ENCODE results near the gene MN1. TPM values are rescaled to one million over a fixed set of nuclear protein-coding genes. Genes with fewer than 3 reads are reported as not detected.

MN1 gene
- total and polyA plus RNA-seq, 2 donors (not counting 1 experiment from before 2014, with no cell fraction given) = 0.02 to 0.12 TPM

DNA sequence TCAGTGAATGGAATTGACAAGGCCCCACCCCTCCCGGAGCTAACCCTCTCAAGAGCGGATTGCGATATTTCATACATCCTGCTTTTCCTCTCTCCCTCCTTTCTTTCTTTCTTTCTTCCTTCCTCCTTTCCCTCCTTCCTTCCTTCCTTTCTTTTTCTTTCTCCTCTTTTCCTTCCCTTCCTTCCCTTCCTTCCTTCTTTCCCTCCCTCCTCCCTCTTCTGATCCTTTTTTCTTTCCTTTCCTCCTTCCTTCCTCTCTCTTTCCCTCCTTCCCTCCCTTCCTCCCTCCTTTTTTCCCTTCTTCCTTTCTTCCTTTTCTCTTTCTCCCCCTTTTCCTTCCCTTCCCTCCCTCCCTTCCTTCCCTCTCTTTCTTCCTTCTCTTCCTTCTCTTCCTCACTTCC, 15.0 kb upstream of the MN1 start:
- no peak for ATAC-seq (ENCODE audit: low read depth)
- Histone ChIP-seq H3K79me2 (ENCODE audit: control insufficient read depth, insufficient read depth, low read length) (no peaks in the 10 kb centered on the region), H3K4me2 (replicated peaks; ENCODE audit: low read depth, low read length, poor library complexity, severe bottlenecking) (no peak overlapping the region), H3K9ac (ENCODE audit: low read length) (no peak overlapping the region), H3K9me3 (ENCODE audit: control extremely low read depth in 1 of 3, control insufficient read depth in 2 of 3, insufficient read depth in 1 of 3, low read length in 2 of 3) (peaks cover 0 to 8% (median 0%) of the 10 kb centered on the region in 3 donors), H3K27ac (ENCODE audit: low read length in 2 of 2) (no peak overlapping the region), H3K4me3 (ENCODE audit: control extremely low read depth in 1 of 5, extremely low read depth in 1 of 5, insufficient read depth in 1 of 5, low read depth in 2 of 5, low read length in 4 of 5) (no peak overlapping the region), H3K27me3 (replicated peaks in 1 of 4; ENCODE audit: control extremely low read depth in 1 of 4, control insufficient read depth in 3 of 4, insufficient read depth in 4 of 4, low read length in 3 of 4) (no peaks in the 10 kb centered on the region), H3K4me1 (ENCODE audit: control insufficient read depth in 2 of 2, insufficient read depth in 2 of 2, low read length in 2 of 2) (no peaks in the 10 kb centered on the region), H2AFZ (ENCODE audit: insufficient read depth, low read depth, low read length, poor library complexity, severe bottlenecking) (no peak overlapping the region), H4K20me1 (ENCODE audit: control insufficient read depth, insufficient read depth, low read length, poor library complexity, severe bottlenecking) (no peaks in the 10 kb centered on the region), H3K36me3 (replicated peaks in 1 of 2; ENCODE audit: control extremely low read depth in 1 of 2, control insufficient read depth in 1 of 2, extremely low read depth in 1 of 2, insufficient read depth in 2 of 2, low read length in 1 of 2) (no peaks in the 10 kb centered on the region)
- ChIA-PET POLR2A (no interaction called here), CTCF (no interaction called here)
- WGBS (ENCODE audit: insufficient coverage) = 91% methylated on average over 3 of the region's 3 CpGs
- DNase-seq = no peak
- Mint-ChIP-seq H3K9me3 (ENCODE audit: insufficient read depth) (no peaks in the 10 kb centered on the region), H3K4me1 (no peaks in the 10 kb centered on the region), H3K4me3 (no peak overlapping the region), H3K27ac (no peak overlapping the region), H3K27me3 (peaks cover 8% of the 10 kb centered on the region)
- intact Hi-C loops (cut with micrococcal nuclease) = no loop called here
- TF ChIP-seq EZH2 (IDR thresholded peaks at IDR 0.05; ENCODE audit: borderline replicate concordance, insufficient read depth, low read depth, low read length, poor library complexity, severe bottlenecking) = no peak
- TF ChIP-seq, protein P1, sequence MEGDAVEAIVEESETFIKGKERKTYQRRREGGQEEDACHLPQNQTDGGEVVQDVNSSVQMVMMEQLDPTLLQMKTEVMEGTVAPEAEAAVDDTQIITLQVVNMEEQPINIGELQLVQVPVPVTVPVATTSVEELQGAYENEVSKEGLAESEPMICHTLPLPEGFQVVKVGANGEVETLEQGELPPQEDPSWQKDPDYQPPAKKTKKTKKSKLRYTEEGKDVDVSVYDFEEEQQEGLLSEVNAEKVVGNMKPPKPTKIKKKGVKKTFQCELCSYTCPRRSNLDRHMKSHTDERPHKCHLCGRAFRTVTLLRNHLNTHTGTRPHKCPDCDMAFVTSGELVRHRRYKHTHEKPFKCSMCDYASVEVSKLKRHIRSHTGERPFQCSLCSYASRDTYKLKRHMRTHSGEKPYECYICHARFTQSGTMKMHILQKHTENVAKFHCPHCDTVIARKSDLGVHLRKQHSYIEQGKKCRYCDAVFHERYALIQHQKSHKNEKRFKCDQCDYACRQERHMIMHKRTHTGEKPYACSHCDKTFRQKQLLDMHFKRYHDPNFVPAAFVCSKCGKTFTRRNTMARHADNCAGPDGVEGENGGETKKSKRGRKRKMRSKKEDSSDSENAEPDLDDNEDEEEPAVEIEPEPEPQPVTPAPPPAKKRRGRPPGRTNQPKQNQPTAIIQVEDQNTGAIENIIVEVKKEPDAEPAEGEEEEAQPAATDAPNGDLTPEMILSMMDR (IDR thresholded peaks at IDR 0.05) = no peak

DNA sequence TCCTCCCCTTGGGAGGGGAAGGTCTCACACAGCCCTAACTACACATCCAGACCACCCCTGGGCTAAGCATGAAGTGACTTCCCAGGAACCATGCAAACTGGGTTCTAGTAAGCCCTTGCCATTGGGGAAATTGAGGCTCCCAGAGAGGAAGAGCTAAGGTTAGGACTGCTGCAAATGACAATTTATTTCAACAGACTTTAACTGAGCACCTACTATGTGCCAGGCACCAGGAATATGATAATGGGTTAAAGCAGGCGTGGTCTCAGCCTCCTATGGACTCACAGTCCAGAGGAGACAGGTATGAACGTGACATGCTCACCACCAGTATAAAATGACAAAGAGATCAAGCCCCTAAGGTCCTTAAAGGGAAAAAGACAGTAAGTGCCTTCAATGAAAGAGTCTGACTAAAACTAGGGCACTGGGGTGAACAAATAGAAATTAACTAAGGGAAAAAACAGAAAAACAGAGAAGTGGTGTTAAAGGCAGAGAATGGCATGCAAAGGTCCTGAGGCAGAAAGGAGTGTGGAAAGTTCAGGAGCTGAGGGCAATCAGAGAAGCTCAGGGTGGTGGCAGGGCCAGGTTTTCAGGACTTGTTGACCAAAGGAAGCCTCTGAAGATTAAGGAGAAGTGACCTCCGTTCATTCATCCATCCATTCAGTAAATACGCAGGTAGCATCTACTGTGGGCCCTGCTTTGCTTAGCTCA, 14.4 kb upstream of the MN1 start:
- Mint-ChIP-seq H3K27me3 (peaks cover 13% of the 10 kb centered on the region), H3K4me1 (no peaks in the 10 kb centered on the region), H3K9me3 (ENCODE audit: insufficient read depth) (no peaks in the 10 kb centered on the region), H3K27ac (no peak overlapping the region), H3K4me3 (no peak overlapping the region)
- H3K79me2 ChIP-seq (ENCODE audit: control insufficient read depth, insufficient read depth, low read length) = no peaks in the 10 kb centered on the region
- no peak for ATAC-seq (ENCODE audit: low read depth)
- no peaks in the 10 kb centered on the region for H3K36me3 ChIP-seq (replicated peaks in 1 of 2; ENCODE audit: control extremely low read depth in 1 of 2, control insufficient read depth in 1 of 2, extremely low read depth in 1 of 2, insufficient read depth in 2 of 2, low read length in 1 of 2)
- no peaks in the 10 kb centered on the region for H3K27me3 ChIP-seq (replicated peaks in 1 of 4; ENCODE audit: control extremely low read depth in 1 of 4, control insufficient read depth in 3 of 4, insufficient read depth in 4 of 4, low read length in 3 of 4)
- no peak overlapping the region for H3K9ac ChIP-seq (ENCODE audit: low read length)
- no peak for TF ChIP-seq EZH2 (IDR thresholded peaks at IDR 0.05; ENCODE audit: borderline replicate concordance, insufficient read depth, low read depth, low read length, poor library complexity, severe bottlenecking)
- TF ChIP-seq, protein P1 (IDR thresholded peaks at IDR 0.05) = no peak
- DNase-seq = no peak
- no peak overlapping the region for H2AFZ ChIP-seq (ENCODE audit: insufficient read depth, low read depth, low read length, poor library complexity, severe bottlenecking)
- 100% methylated on average over 2 of the region's 4 CpGs for WGBS (ENCODE audit: insufficient coverage)
- intact Hi-C loops (cut with micrococcal nuclease) = no loop called here
- no peaks in the 10 kb centered on the region for H4K20me1 ChIP-seq (ENCODE audit: control insufficient read depth, insufficient read depth, low read length, poor library complexity, severe bottlenecking)
- CTCF ChIA-PET = no interaction called here
- H3K4me3 ChIP-seq (ENCODE audit: control extremely low read depth in 1 of 5, extremely low read depth in 1 of 5, insufficient read depth in 1 of 5, low read depth in 2 of 5, low read length in 4 of 5) = no peak overlapping the region
- H3K27ac ChIP-seq (ENCODE audit: low read length in 2 of 2) = no peak overlapping the region
- peaks cover 0 to 8% (median 0%) of the 10 kb centered on the region in 3 donors for H3K9me3 ChIP-seq (ENCODE audit: control extremely low read depth in 1 of 3, control insufficient read depth in 2 of 3, insufficient read depth in 1 of 3, low read length in 2 of 3)
- POLR2A ChIA-PET = no interaction called here
- no peaks in the 10 kb centered on the region for H3K4me1 ChIP-seq (ENCODE audit: control insufficient read depth in 2 of 2, insufficient read depth in 2 of 2, low read length in 2 of 2)
- H3K4me2 ChIP-seq (replicated peaks; ENCODE audit: low read depth, low read length, poor library complexity, severe bottlenecking) = no peak overlapping the region
